Measurements from ENCODE around the gene AKT2.

AKT2 gene

GRCh38 chr19:40300668-40301067 lies 15.5 kb upstream of the AKT2 start:
- no peak for DNase-seq (ENCODE audit: low spot score)

- no peak for DNase-seq (ENCODE audit: low spot score)
Observed at GRCh38 chr19:40298026-40298425, 12.9 kb upstream of the AKT2 start.

GRCh38 chr19:40294560-40294959 lies 9.4 kb upstream of the AKT2 start:
- no peak for DNase-seq (ENCODE audit: low spot score)

- no peak for DNase-seq (ENCODE audit: low spot score)
Observed at GRCh38 chr19:40286971-40287421, 1.9 kb upstream of the AKT2 start.

GRCh38 chr19:40286235-40286970 lies 1.3 kb upstream of the AKT2 start:
- DNase-seq (ENCODE audit: low spot score) = no peak

GRCh38 chr19:40285353-40286234 lies 449 bp upstream of the AKT2 start:
- peak; percentile 100 for DNase-seq (ENCODE audit: low spot score)

GRCh38 chr19:40284251-40284500 lies 969 bp downstream of the AKT2 start:
- no peak for DNase-seq (ENCODE audit: low spot score)

GRCh38 chr19:40283414-40284250 lies 1.5 kb downstream of the AKT2 start:
- no peak for DNase-seq (ENCODE audit: low spot score)

GRCh38 chr19:40282920-40283319 lies 2.2 kb downstream of the AKT2 start:
- DNase-seq (ENCODE audit: low spot score) = no peak

GRCh38 chr19:40282209-40282580 lies 3.0 kb downstream of the AKT2 start:
- DNase-seq (ENCODE audit: low spot score) = no peak

GRCh38 chr19:40281381-40282208 lies 3.5 kb downstream of the AKT2 start:
- DNase-seq (ENCODE audit: low spot score) = no peak

- DNase-seq (ENCODE audit: low spot score) = no peak
Observed at GRCh38 chr19:40280608-40281221, 4.4 kb downstream of the AKT2 start.

- no peak for DNase-seq (ENCODE audit: low spot score)
Observed at GRCh38 chr19:40279761-40280607, 5.2 kb downstream of the AKT2 start.

- DNase-seq (ENCODE audit: low spot score) = no peak
Observed at GRCh38 chr19:40279120-40279551, 6.0 kb downstream of the AKT2 start.

- DNase-seq (ENCODE audit: low spot score) = no peak
Observed at GRCh38 chr19:40278361-40279035, 6.6 kb downstream of the AKT2 start.

GRCh38 chr19:40277356-40278059 lies 7.6 kb downstream of the AKT2 start:
- no peak for DNase-seq (ENCODE audit: low spot score)

- DNase-seq (ENCODE audit: low spot score) = no peak
Observed at GRCh38 chr19:40274585-40275544, 10.3 kb downstream of the AKT2 start.
